Upper lobe of right lung (tissue), 1 donor: ENCODE results near the gene CREB3L1. TPM values are rescaled to one million over a fixed set of nuclear protein-coding genes. Genes with fewer than 3 reads are reported as not detected.

ENCODE experiments used
- ATAC-seq: fragments of 200-7000 bp; cut with Tn5 transposase; one replicate; pipeline ENCODE4 v1.9.1; 2020; ENCODE audit warnings: mild to moderate bottlenecking, moderate library complexity
- DNase-seq: peaks from one replicate; pipeline ENCODE4 v3.0.0-alpha.2; 2020
- H3K27ac ChIP-seq: fragments of 200-600 bp; one replicate; pipeline ENCODE4 v1.8.0; 2022
- H3K27me3 ChIP-seq: fragments of 200-600 bp; one replicate; pipeline ENCODE4 v1.8.0; 2022; ENCODE audit warnings: mild to moderate bottlenecking
- H3K36me3 ChIP-seq: fragments of 200-600 bp; one replicate; pipeline ENCODE4 v1.8.0; 2022
- H3K4me1 ChIP-seq: fragments of 200-600 bp; one replicate; pipeline ENCODE4 v1.8.0; 2022
- H3K4me3 ChIP-seq: fragments of 200-600 bp; one replicate; pipeline ENCODE4 v1.8.0; 2022; ENCODE audit warnings: mild to moderate bottlenecking
- H3K9me3 ChIP-seq: fragments of 200-600 bp; one replicate; pipeline ENCODE4 v1.8.0; 2022
- intact Hi-C: fragments of 100-400 bp; cut with DNase I; formaldehyde crosslinking; loops from one replicate; pipeline ENCODE4 v1.11.0; 2022
- total RNA-seq: library from RNA; stranded (reverse); fragmentation: NEBNext Ultra II Directional; extraction: Animal tissue kit (Norgen Biotek cat#: 25700); gene quantifications from one replicate; pipeline ENCODE4 v1.2.1, GENCODE V29; 2021
- TF ChIP-seq, protein P1 (sequence below): fragments of 200-600 bp; IDR thresholded peaks from one replicate; pipeline ENCODE4 v1.8.0; 2022; ENCODE audit warnings: antibody characterized with exemption
- donor health status: DM: no; HTN: yes; CAD: no; lungs with severe emphysema.

CREB3L1 gene
- total RNA-seq, 1 donor from 2014 or later, result 47.4 TPM

DNA sequence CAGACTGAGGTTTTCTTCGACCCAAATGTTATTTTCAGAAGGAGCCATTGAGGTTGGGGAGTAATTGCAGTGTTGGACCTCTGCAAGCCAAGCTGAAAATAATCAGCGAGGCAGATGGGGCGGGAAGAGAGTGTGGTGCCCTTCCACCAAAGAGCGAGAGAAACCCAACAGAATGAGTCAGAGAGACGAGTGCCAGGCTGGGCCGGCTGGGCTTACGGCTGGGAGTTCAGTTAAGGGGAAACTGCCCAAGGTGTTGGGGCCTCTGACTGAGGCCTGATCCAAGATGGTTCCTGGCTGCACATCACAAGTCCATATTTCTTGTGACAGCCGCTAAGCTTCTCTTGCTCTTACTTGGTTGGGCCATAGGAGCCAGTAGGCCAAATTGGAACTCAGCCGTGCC is 30.4 kb upstream of the CREB3L1 start:
- no peaks in the 10 kb centered on the region for H3K27me3 ChIP-seq
- DNase-seq (no peak), ATAC-seq (no peak)
- intact Hi-C loops, result no loop called here
- no peak overlapping the region for H3K4me3 ChIP-seq
- H3K4me1 ChIP-seq, result peaks cover 13% of the 10 kb centered on the region
- TF ChIP-seq, protein P1, sequence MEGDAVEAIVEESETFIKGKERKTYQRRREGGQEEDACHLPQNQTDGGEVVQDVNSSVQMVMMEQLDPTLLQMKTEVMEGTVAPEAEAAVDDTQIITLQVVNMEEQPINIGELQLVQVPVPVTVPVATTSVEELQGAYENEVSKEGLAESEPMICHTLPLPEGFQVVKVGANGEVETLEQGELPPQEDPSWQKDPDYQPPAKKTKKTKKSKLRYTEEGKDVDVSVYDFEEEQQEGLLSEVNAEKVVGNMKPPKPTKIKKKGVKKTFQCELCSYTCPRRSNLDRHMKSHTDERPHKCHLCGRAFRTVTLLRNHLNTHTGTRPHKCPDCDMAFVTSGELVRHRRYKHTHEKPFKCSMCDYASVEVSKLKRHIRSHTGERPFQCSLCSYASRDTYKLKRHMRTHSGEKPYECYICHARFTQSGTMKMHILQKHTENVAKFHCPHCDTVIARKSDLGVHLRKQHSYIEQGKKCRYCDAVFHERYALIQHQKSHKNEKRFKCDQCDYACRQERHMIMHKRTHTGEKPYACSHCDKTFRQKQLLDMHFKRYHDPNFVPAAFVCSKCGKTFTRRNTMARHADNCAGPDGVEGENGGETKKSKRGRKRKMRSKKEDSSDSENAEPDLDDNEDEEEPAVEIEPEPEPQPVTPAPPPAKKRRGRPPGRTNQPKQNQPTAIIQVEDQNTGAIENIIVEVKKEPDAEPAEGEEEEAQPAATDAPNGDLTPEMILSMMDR, result no peak
- no peak overlapping the region for H3K27ac ChIP-seq
- H3K36me3 ChIP-seq, result no peaks in the 10 kb centered on the region
- no peaks in the 10 kb centered on the region for H3K9me3 ChIP-seq

DNA sequence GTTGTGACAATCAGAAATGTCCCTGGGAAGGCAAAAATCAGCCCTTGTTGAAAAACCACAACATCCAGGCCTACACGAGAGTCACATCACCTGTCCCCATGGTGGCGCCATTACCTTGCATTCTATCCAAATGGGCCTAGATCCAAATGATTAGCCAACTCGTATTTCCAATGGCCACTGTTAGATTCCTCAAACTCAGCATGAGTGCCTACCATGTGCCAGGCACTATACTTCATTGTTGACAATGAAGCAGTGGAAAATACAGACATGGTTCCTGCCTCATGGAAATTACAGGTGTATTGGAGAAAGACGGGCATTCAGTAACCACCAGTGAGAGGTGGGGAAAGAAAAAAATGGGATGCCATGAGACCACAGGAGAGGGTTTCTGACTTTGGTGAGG is 29.8 kb upstream of the CREB3L1 start:
- Histone ChIP-seq H3K4me1 (peaks cover 10% of the 10 kb centered on the region), H3K27ac (no peak overlapping the region), H3K27me3 (no peaks in the 10 kb centered on the region), H3K36me3 (no peaks in the 10 kb centered on the region), H3K9me3 (no peaks in the 10 kb centered on the region), H3K4me3 (no peak overlapping the region)
- ATAC-seq (peak; percentile 71), DNase-seq (no peak)
- TF ChIP-seq, protein P1, result peak; percentile 45
- intact Hi-C loops, result no loop called here

DNA sequence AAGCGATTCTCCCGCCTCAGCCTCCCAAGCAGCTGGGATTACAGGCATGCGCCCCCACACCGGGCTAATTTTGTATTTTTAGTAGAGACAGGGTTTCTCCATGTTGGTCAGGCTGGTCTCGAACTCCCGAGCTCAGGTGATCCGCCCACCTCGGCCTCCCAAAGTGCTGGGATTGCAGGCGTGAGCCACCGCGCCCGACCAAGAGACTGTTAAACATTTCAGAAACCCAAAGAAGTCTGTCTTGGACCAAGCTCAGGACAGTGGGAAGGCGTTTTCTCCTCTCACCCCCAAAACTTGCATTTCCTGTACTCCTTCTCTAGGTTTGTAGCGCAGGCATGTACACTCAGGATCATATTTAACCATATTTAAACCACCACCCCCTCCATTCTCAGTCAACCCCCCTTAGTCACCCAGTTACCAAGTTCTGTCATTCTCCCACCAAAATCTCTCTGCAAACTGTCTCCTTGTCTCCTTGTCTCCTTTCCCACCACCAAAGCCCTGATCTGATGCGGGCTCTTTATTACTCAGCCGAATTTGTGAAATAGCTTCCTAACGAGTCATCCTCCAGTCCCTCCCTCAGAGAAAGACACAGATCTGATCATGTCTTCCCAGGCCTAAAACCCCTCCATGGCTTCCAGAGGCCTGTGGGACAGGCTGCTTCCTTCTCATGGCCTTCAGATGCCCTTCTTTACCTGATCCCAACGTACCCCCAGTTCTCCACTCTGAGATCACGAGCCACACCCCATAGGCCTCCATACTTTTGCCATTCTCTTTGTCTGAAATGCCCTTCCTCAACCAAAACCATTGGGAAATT is 29.0 kb upstream of the CREB3L1 start:
- no peak overlapping the region for H3K27ac ChIP-seq
- no peaks in the 10 kb centered on the region for H3K27me3 ChIP-seq
- DNase-seq, result no peak
- H3K4me3 ChIP-seq, result no peak overlapping the region
- intact Hi-C loops, result no loop called here
- ATAC-seq, result no peak
- TF ChIP-seq, protein P1, result no peak
- H3K9me3 ChIP-seq, result no peaks in the 10 kb centered on the region
- H3K36me3 ChIP-seq, result no peaks in the 10 kb centered on the region
- H3K4me1 ChIP-seq, result peaks cover 4% of the 10 kb centered on the region

DNA sequence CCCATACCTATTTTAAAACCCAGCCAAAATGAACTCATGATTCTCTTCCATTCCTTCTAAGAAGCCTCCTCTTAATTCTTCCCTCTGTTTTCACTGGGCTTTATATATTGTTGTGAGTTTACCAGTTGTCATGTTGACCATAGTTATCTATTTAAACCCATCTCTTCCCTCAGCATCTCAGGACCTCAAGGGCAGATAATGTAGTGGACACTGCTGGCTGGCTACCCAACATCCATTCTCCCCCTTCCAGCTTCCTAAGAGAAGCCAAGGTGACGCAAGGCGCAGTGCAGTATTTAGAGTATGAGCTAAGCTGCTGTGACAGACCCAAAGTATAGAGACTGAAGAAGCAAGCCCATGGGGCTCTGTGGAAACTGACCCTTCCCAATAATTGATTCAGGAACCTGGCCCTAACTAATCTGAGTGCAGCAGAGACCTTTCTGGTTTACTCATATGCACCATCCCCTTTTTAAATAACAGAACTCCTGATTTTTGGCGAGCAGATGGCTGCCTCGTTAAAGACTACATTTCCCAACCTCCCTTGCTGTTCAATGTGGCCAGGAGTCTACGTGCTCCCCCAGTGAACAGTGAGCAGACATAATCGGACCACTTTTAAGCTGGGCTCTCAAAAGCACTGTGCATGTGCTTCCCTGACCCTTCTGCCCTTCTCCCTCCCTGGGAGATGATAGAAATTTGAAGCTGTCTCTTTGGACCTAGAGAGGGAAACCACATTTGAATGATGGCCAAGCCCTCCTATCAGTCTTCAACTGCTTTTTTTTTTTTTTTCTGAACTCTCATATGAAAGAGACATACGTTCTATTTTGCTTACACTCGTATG is 28.1 kb upstream of the CREB3L1 start:
- no peak overlapping the region for H3K27ac ChIP-seq

DNA sequence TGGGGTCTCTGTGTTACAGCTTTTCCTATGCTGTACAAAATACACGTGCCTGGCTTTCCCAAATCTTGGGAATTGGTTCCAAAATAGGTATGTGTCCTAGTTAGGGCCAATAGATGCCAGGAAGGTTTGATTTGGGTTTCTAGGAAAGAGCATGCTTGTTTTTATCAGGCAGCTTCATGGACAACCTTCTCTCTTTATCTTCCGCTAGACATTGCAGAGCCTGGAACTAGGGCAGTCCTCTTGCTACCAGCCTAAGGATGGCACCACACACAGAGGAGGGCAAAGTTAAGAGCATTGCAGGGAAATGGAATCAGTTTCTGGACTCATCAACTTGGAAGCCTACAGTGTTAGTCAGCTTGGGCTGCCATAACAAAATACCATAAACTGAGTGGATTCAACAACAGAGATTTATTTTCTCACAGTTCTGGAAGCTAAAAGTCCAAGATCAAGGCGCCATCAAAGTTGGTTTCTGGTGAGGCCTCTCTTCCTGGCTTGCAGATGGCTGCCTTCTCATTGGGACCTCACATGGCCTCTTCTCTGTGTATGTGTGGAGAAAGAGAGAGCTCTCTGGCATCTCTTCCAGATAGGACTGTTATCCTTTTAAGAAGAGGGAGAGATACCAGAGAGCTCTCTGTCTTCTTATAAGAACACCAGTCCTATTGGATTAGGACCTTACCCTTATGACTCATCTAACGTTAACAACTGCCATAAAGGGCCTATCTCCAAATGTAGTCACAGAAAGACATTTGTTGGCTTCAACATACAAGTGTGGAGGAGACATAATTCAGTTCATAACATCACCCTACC is 27.3 kb upstream of the CREB3L1 start:
- no peaks in the 10 kb centered on the region for H3K4me1 ChIP-seq
- H3K27me3 ChIP-seq, result no peaks in the 10 kb centered on the region
- ATAC-seq, result no peak
- intact Hi-C loops, result no loop called here
- H3K27ac ChIP-seq, result no peak overlapping the region
- TF ChIP-seq, protein P1, result no peak
- H3K36me3 ChIP-seq, result no peaks in the 10 kb centered on the region
- DNase-seq, result no peak
- no peak overlapping the region for H3K4me3 ChIP-seq
- H3K9me3 ChIP-seq, result no peaks in the 10 kb centered on the region

More for the DNA sequence above, 28.1 kb upstream of the CREB3L1 start:
- no peaks in the 10 kb centered on the region for H3K9me3 ChIP-seq
- TF ChIP-seq, protein P1, result no peak
- intact Hi-C loops, result no loop called here
- H3K4me3 ChIP-seq, result no peak overlapping the region
- no peaks in the 10 kb centered on the region for H3K27me3 ChIP-seq
- no peaks in the 10 kb centered on the region for H3K4me1 ChIP-seq
- ATAC-seq, result no peak
- no peaks in the 10 kb centered on the region for H3K36me3 ChIP-seq
- no peak for DNase-seq
